Stimulated activated CD4-positive, alpha-beta T cell treated with anti-CD3 and anti-CD28 coated beads, Interleukin-2, amount 100 ng/mL, for 48 hours (primary cell): Measurements from ENCODE around the gene OR1A1.
"Not testable (repeated sequence)": the region's sequence is repeated elsewhere in the genome, so short reads cannot be mapped to it uniquely, and the experiment has no call there.

Experiments used
- DNase-seq, 2 donors: peaks; one replicate each; pipeline ENCODE4 v3.0.0-alpha.2; 2020

The OR1A1 gene

DNA sequence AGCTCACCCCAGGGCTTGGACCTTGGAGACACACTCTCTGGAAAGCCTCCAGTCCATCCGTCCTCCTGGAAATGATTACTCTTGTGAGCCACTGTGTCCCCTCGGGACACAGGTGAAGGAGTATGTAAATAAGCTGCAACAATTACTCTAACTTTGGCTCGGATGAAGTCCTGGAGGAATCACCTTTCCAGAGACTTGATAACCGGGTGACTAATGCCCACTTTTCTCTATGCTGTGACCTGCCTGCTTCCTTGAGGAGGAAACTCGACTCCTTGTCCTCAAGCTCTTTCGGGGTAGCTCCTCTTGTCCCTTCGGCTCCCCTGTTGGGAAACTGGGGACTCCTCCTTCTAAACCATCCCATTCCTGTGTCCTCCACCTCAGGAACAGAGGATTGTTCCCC, at the start of gene OR1A1:
OR1A1 (plus strand) TSS at position 301 of the 400 bp plus-strand sequence. CDS start 7,954 bp downstream, outside the sequence.
- no peak for DNase-seq

DNA sequence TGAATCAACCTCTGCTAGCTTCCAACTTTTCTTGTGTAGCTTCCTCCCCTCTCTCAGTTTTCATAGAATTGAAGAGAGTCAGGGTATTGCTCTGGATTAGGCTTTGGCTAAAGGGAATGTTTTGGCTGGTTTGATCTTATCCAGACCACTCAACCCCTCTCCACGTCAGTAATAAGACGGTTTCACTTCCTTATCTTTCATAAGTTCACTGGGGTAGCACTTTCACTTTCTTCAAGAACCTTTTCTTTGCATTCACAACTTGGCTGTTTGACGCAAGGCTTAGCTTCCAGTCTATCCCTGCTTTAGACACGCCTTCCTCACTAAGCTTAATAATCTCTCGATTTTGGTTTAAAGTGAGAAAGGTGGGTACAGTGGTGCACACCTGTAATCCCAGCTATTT, 39.9 kb upstream of the OR1A1 start:
- DNase-seq = no peak

DNA sequence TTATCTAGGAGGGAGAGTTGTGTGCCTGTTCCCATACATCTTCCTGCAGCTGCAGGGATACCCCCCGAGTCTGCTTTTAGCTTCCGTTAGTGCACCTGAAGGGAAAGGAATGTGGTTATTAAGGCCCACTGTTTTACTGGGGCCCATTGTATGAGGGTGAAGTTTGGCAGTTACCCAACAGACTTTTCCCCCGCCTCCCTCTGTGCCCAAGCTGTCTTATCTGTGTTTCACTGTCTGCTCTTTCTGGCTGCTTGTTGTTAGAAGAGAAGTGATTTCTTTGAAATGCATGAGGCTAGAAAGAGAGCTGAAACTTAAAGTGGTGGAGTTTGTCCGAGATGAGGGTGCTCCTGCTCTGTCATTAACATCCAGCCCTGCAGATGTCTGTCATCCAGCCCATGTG, 17.5 kb upstream of the OR1A1 start:
- no peak for DNase-seq

GRCh38 chr17:3197219-3197618, 10.2 kb upstream of the OR1A1 start, which contains the start of gene OR1A2:
Gene OR1A2, plus strand, starts transcription at chr17:3197519. Its CDS starts 0 bp downstream, at chr17:3197519.
- DNase-seq = no peak

- no peak for DNase-seq
These were observed 1.0 kb downstream of the OR1A1 start for GRCh38 chr17:3208484-3208883.

DNA sequence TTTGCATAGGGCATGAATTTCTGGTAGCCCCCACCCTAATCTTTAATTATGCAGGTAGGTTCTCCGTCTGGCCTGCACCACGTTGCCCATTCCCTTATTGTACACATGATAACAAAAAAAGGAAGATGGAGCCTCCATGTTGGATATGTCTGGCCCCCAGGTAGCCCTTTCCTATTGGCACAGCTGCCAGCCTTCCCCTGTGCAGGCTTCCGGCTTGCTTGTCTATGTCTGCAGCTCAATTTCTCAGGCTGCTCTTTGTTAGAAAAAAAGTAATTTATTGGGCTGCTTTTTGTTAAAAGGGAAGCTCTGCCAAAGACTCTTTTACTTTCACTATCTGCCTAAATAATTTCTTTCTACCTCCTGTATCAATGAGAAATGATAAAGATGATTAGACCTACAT, 5.5 kb downstream of the OR1A1 start:
- no peak for DNase-seq

DNA sequence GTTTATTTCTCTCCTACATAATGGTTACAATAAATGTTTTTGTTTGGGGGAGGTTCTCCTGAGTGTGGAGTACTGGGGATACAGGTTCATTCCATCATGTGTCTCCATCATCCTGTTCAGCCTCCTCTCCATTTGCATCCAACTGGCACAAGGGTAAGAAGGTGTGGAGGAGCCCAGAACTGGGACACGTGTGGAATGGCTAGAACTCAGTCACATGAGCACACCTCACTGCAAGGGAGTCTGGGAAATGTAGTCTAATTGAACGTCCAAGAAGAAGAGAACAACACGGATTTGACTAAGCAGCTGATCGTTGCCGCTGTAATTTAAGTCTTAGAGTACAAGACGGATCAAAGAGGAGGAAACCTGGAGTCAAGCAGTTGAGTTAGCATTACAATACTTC, 6.1 kb downstream of the OR1A1 start:
- no peak for DNase-seq

DNA sequence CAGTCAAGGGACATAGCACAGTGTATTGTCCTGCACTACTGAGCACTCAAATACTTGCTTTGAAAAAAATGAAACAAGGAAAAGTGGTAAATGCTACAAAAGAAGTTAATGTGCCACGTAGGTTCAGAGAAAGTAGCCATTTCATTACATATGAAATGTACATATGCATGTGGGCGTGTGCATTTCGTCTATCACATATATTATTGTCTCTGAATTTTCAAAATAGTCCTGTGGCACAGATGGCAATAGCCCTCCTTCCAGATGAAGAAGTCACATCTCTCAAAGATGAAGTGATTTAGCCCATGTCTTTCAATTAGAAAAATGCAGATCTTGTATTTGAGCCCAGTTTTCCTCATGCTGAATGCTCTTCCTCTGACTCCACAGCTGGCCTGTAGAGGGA, 12.5 kb downstream of the OR1A1 start:
- not testable (repeated sequence) for DNase-seq

DNA sequence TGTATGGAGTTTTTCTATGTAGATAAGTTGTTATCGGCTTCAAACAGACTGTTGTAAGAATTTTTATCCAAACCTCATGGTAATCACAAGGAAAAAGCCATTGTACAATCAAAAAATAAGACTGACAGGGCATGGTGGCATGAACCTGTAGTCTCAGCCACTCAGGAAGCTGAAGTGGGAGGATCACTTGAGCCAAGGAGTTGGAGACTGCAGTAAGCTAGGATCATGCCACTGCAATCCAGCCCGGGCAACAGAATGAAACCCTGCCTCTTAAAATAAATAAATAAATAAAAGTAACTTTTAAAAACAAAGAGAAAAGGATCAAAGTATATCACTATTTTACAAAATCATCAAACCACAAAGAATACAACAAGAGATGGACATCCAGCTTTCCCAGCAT, 14.4 kb downstream of the OR1A1 start:
- DNase-seq = no peak

DNA sequence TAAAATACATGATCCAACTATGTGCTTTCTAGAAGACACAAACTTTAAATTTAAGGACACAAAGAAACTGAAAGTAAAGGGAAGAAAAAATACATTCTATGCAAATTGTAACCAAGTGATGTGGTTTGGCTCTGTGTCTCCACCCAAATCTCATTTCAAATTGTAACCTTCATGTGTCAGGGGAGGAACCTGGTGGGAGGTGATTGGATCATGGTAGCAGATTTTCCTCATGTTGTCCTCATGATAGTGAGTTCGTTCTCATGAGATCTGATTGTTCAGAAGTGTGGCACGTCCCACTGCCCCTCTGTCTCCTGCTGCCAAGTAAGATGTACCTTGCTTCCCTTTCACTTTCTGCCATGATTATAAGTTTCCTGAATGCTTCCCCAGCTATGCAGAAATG, 15.0 kb downstream of the OR1A1 start:
- DNase-seq = no peak

- DNase-seq = not testable (repeated sequence)
These were observed 17.4 kb downstream of the OR1A1 start for GRCh38 chr17:3224721-3225352.

GRCh38 chr17:3232300-3232699, 24.8 kb downstream of the OR1A1 start:
- not testable (repeated sequence) for DNase-seq

DNA sequence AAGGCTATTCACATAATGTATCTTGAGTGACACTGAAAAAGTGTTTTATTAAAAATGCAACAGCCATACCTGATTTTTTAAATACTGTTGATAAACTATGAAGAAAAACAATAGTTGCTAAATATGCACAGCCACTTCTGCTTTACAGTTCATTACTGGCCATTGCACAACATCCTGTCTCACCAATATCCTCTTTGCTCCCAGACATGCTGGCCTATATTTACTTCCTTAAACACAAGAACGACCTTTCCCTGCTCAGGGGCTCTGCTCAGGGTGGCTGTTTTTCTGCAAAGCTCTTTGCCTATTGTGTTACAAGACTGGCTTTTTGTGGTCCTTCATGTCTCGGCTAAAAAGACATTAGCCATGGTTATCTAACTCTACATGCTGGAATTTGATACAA, 31.2 kb downstream of the OR1A1 start:
- DNase-seq = not testable (repeated sequence)

DNA sequence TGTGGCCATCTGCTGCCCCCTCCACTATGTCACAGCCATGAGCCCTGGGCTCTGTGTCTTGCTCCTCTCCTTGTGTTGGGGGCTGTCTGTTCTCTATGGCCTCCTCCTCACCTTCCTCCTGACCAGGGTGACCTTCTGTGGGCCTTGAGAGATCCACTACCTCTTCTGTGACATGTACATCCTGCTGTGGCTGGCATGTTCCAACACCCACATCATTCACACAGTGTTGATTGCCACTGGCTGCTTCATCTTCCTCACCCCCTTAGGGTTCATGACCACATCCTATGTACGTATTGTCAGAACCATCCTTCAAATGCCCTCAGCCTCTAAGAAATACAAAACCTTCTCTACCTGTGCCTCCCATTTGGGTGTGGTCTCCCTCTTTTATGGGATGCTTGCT, 33.6 kb downstream of the OR1A1 start:
- not testable (repeated sequence) for DNase-seq

DNA sequence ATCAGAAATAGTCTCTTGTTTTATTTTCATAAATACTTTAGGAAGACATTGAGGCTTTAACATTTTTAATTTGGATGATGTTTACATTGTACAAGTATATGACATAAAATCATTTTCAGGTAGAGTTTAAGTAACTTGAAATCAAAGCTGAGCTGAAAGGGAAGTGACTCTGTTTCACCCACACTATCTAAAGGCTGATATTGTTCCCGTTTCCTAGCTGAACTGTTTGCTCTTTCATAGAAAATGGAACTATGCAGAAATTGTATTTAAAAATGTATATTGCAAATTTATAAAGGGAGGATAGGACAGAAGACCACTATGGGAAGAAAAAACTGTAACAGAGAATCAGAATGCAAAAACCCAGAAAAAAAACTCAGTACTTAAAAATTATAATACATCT, 37.4 kb downstream of the OR1A1 start:
- DNase-seq = not testable (repeated sequence)

GRCh38 chr17:3249013-3249412, 41.5 kb downstream of the OR1A1 start:
- not testable (repeated sequence) for DNase-seq

DNA sequence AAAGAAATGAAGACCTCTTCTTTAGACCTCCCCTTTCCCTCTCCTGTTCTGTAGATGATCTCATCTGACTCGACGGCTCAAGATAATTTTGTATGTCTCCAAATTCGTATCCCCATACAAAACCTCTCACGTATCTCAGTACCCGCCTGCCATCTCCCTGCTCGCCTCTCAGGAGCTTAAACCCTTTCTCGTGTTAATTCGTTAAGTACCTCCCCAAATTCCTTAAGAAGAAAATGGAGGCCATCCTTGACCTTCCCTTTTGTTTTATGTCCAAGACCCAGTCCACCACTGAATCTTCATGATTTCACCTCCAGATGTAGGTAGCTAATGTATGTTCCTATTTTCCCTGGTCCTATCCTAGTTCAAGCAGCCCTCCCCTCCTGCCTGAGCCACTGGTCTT, 49.1 kb downstream of the OR1A1 start:
- DNase-seq = no peak

DNA sequence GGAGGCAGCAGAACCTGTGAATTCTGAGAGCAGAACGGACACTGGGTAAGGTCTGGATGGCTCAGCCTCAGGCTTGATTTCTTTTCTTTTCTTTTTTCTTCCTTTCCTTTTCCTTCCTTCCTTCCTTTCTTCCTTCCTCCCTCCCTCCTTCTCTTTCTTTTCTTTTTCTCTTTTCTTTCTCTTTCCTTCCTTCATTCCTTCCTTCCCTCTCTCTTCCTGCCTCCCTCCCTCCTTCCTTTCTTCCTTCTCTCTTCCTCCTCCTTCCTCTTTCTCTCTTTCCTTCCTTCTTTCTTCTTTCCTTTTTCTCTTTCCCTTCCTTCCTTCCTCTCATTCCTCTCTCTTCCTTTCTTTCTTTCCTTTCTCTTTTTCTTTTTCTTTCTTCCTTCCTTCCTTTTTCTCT, 52.7 kb downstream of the OR1A1 start:
- no peak for DNase-seq

DNA sequence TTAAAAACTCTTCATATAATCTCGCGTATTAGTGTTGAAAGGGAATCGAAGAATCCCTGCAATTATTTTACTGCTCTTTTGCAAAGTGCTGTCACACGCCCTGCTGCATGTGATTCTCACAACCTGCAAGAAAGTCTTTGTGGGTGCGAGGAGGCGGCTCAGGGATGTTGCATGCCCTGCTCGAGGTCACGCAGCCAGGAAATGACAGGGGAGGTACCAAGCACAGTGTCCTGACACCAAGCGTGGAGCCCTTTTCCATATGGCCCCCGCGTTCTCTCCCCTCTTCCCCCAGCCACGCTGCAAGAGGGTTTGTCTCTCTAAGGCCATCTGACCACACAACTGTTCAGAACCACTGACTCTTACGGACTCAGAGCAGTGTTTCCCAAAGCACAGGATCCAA, 53.1 kb downstream of the OR1A1 start:
- no peak for DNase-seq
